Astrocyte of the cerebellum (primary cell): ENCODE results near the gene ZNF91.
"Not testable (repeated sequence)": the region's sequence is repeated elsewhere in the genome, so short reads cannot be mapped to it uniquely, and the experiment has no call there.

Experiments
- DNase-seq: peaks from one replicate; pipeline ENCODE4 v3.0.0-alpha.2; 2011; ENCODE audit warnings: low read depth
- H3K4me3 ChIP-seq: 2 replicates; pipeline ENCODE4 v1.5.1; 2011; ENCODE audit warnings: mild to moderate bottlenecking, low read depth, low read length, moderate library complexity
- CTCF ChIP-seq: IDR thresholded peaks from 2 replicates; pipeline ENCODE4 v1.5.1; 2012; ENCODE audit warnings: low read length, low read depth, moderate library complexity, mild to moderate bottlenecking; ENCODE audit errors: missing control alignments
- in situ Hi-C: cut with HindIII; loops from 2 replicates; pipeline ENCODE4 v1.10.0; 2017; ENCODE audit warnings: low sequenced_read_pairs

ZNF91 gene

GRCh38 chr19:23305555-23305954 lies 89.7 kb downstream of the ZNF91 start:
- no peak for TF ChIP-seq CTCF
- in situ Hi-C loops = no loop called here

GRCh38 chr19:23304238-23304637 lies 91.0 kb downstream of the ZNF91 start:
- TF ChIP-seq CTCF = no peak
- DNase-seq = no peak
- in situ Hi-C loops = no loop called here
- H3K4me3 ChIP-seq = no peak overlapping the region

More at GRCh38 chr19:23305555-23305954, 89.7 kb downstream of the ZNF91 start:
- H3K4me3 ChIP-seq = no peak overlapping the region
- DNase-seq = no peak

GRCh38 chr19:23294141-23294540 lies 101.1 kb downstream of the ZNF91 start:
- in situ Hi-C loops = no loop called here
- no peak overlapping the region for H3K4me3 ChIP-seq
- DNase-seq = no peak
- TF ChIP-seq CTCF = no peak

- H3K4me3 ChIP-seq, in situ Hi-C loops, DNase-seq: not testable (repeated sequence)
These were observed 105.3 kb downstream of the ZNF91 start for GRCh38 chr19:23289966-23290365.
